Neural progenitor cell (in vitro differentiated cells): ENCODE measurements around the gene PLK5. TPM values are rescaled to one million over a fixed set of nuclear protein-coding genes. Genes with fewer than 3 reads are reported as not detected.

ENCODE experiments used
- DNase-seq: peaks from one replicate; pipeline ENCODE4 v3.0.0-alpha.2; 2016; ENCODE audit warnings: low spot score
- H2AFZ ChIP-seq: fragments of 200-600 bp; sonication (generic); replicated peaks from 2 replicates; pipeline ENCODE4 v1.6.1; 2016; ENCODE audit warnings: antibody characterized with exemption
- H3F3A ChIP-seq: fragments of 200-600 bp; sonication (generic); 2 replicates; pipeline ENCODE4 v1.6.1; 2016; ENCODE audit warnings: antibody characterized with exemption, low read depth
- H3K27ac ChIP-seq: fragments of 200-600 bp; sonication (generic); 2 replicates; pipeline ENCODE4 v1.5.1; 2016; ENCODE audit warnings: mild to moderate bottlenecking
- H3K27me3 ChIP-seq: fragments of 200-600 bp; sonication (generic); 2 replicates; pipeline ENCODE4 v1.6.1; 2016; ENCODE audit warnings: mild to moderate bottlenecking, moderate library complexity
- H3K36me3 ChIP-seq: fragments of 200-600 bp; sonication (generic); 2 replicates; pipeline ENCODE4 v1.5.1; 2016
- H3K4me1 ChIP-seq: fragments of 200-600 bp; sonication (generic); 2 replicates; pipeline ENCODE4 v1.6.1; 2016; ENCODE audit warnings: mixed run types
- H3K4me2 ChIP-seq: fragments of 200-600 bp; sonication (generic); 2 replicates; pipeline ENCODE4 v1.6.1; 2016
- H3K4me3 ChIP-seq: fragments of 200-600 bp; sonication (generic); 2 replicates; pipeline ENCODE4 v1.5.1; 2016
- H3K79me2 ChIP-seq: fragments of 200-600 bp; sonication (generic); 2 replicates; pipeline ENCODE4 v1.6.1; 2016; ENCODE audit warnings: low read depth
- H3K9ac ChIP-seq: fragments of 200-600 bp; sonication (generic); 2 replicates; pipeline ENCODE4 v1.6.1; 2016
- H3K9me3 ChIP-seq: fragments of 200-600 bp; sonication (generic); 2 replicates; pipeline ENCODE4 v1.5.1; 2016; ENCODE audit warnings: low read depth
- H4K20me1 ChIP-seq: fragments of 200-600 bp; sonication (generic); 2 replicates; pipeline ENCODE4 v1.6.1; 2016; ENCODE audit warnings: low read depth
- H3K27ac Mint-ChIP-seq: 3 replicates; pipeline ENCODE4 v1.8.0; 2021; ENCODE audit warnings: mixed read lengths
- H3K27me3 Mint-ChIP-seq: 2 replicates; pipeline ENCODE4 v1.8.0; 2022; ENCODE audit warnings: low read depth, mild to moderate bottlenecking, inconsistent platforms, moderate library complexity, mixed read lengths; ENCODE audit not compliant: insufficient read depth
- H3K36me3 Mint-ChIP-seq: 3 replicates; pipeline ENCODE4 v1.8.0; 2021; ENCODE audit warnings: mixed read lengths
- H3K4me1 Mint-ChIP-seq: 3 replicates; pipeline ENCODE4 v1.8.0; 2021; ENCODE audit warnings: mixed read lengths
- H3K4me3 Mint-ChIP-seq: 3 replicates; pipeline ENCODE4 v1.8.0; 2021; ENCODE audit warnings: mild to moderate bottlenecking, moderate library complexity, mixed read lengths
- H3K9me3 Mint-ChIP-seq: 3 replicates; pipeline ENCODE4 v1.8.0; 2020; ENCODE audit warnings: mixed read lengths
- CTCF ChIP-seq: fragments of 200-600 bp; sonication (generic); IDR thresholded peaks from 2 replicates; pipeline ENCODE4 v1.5.1; 2017; ENCODE audit warnings: antibody characterized with exemption, mild to moderate bottlenecking
- EZH2 ChIP-seq: fragments of 200-600 bp; sonication (generic); IDR thresholded peaks from 2 replicates; pipeline ENCODE4 v1.6.1; 2017; ENCODE audit warnings: antibody characterized with exemption, mild to moderate bottlenecking, moderate library complexity
- EZH2phosphoT487 ChIP-seq: fragments of 200-600 bp; sonication (generic); IDR thresholded peaks from 2 replicates; pipeline ENCODE4 v1.6.1; 2017; ENCODE audit warnings: antibody characterized with exemption
- total RNA-seq: library from RNA; depleted of rRNA; stranded (reverse); fragments of >200 nt; gene quantifications from 2 replicates; pipeline ENCODE4 v1.2.3, GENCODE V29; 2015; ENCODE audit warnings: low replicate concordance

The PLK5 gene
- total RNA-seq, 1 donor from 2014 or later, result not detected

DNA sequence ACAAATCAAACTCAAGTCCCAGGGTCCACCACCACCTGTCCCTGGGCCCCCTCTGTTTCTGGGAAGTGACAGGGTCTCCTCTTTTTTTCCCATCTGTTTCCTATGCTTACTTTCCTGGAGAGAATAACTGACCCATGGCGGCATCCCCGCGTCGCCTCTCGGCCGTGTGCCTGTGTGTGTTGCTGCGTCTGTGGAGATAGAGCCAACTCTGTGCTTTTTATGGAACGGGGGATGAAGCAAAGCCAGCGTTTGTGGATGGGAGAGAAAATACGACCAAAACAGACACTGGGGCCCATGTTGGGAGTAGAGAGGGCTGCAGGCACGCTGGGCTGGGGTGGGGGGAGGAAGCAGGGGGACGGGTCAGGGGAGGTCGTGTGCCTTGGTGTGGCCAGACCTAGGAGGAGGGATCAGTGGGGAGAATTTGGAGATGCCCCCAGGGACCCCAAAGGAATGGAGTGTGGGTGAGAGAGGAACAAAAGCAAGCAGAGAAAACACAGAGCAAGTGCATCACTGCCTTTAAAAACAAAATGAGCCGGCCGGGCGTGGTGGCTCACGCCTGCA, 16.6 kb downstream of the PLK5 start:
- Mint-ChIP-seq H3K36me3 (no peaks in the 10 kb centered on the region), H3K27ac (peak overlapping the region; percentile 82), H3K27me3 (peaks cover 11% of the 10 kb centered on the region), H3K4me3 (no peak overlapping the region), H3K4me1 (peaks cover 3% of the 10 kb centered on the region), H3K9me3 (no peaks in the 10 kb centered on the region)
- Histone ChIP-seq H3K27ac (no peak overlapping the region), H3K27me3 (peaks cover 29% of the 10 kb centered on the region), H3K9me3 (no peaks in the 10 kb centered on the region), H2AFZ (no peak overlapping the region), H3K9ac (no peak overlapping the region), H3K4me1 (no peaks in the 10 kb centered on the region), H3F3A (no peaks in the 10 kb centered on the region), H3K4me2 (no peak overlapping the region), H3K79me2 (no peaks in the 10 kb centered on the region), H3K36me3 (no peaks in the 10 kb centered on the region), H4K20me1 (no peaks in the 10 kb centered on the region), H3K4me3 (no peak overlapping the region)
- no peak for TF ChIP-seq EZH2phosphoT487
- no peak for TF ChIP-seq EZH2
- no peak for TF ChIP-seq CTCF
- no peak for DNase-seq

- Histone ChIP-seq H3K36me3 (no peaks in the 10 kb centered on the region), H3K9me3 (no peaks in the 10 kb centered on the region), H3F3A (peaks cover 9% of the 10 kb centered on the region), H3K79me2 (no peaks in the 10 kb centered on the region), H3K4me1 (no peaks in the 10 kb centered on the region), H4K20me1 (peaks cover 5% of the 10 kb centered on the region), H3K4me2 (no peak overlapping the region), H3K4me3 (no peak overlapping the region), H3K9ac (no peak overlapping the region), H3K27ac (no peak overlapping the region), H2AFZ (no peak overlapping the region), H3K27me3 (peaks cover 18% of the 10 kb centered on the region)
- no peaks in the 10 kb centered on the region for H3K36me3 Mint-ChIP-seq
- H3K9me3 Mint-ChIP-seq, result no peaks in the 10 kb centered on the region
- no peak for DNase-seq
- H3K4me1 Mint-ChIP-seq, result no peaks in the 10 kb centered on the region
- no peak overlapping the region for H3K27ac Mint-ChIP-seq
- no peak overlapping the region for H3K4me3 Mint-ChIP-seq
- peaks cover 20% of the 10 kb centered on the region for H3K27me3 Mint-ChIP-seq
- no peak for TF ChIP-seq CTCF
- no peak for TF ChIP-seq EZH2phosphoT487
- TF ChIP-seq EZH2, result no peak
Measured at GRCh38 chr19:1549332-1549945, 25.6 kb downstream of the PLK5 start.

DNA sequence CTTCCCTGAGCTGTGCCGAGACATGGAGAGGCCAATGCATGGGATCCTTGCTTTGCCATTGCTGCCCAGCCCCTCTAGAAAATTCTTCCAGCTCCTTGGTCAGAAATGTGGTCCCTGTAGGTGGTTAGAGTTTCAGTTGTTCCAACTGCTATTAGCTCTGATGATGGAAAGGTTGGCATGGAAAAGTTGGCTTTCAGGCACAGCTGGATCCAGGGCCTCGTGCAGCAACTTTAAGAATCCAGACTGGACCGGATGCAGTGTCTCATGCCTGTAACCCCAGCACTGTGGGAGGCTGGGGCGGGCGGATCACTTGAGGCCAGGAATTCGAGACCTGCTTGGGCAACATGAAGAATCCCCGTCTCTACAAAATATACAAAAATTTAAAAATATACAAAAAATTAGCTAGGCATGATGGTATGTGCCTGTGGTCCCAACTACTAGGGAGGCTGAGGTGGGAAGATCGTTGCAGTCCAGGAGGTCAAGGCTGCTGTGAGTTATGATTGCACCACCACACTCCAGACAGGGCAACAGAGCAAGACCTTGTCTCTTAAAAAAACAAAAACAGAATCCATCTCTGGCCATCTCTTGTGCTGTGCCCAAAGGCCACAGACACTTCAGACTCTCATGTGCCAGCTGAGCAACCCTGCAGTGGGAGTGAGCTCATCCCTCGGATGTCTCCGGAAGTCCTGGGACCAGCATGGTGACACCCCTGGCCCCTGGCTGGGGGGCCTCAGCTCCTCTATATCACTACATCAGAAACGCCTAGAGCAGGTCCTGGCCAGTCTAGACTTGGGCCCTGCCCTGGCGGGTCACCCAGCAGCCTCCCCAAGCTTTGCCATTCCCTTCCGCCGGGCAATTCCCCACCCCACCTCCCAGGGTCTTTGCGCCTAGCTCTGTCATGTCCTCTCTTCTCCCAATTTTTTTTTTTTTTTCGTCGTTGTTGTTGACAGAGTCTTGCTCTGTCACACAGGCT, 27.5 kb downstream of the PLK5 start:
- Histone ChIP-seq H3K36me3 (no peaks in the 10 kb centered on the region), H3K9ac (no peak overlapping the region), H3K27ac (no peak overlapping the region), H3K4me1 (no peaks in the 10 kb centered on the region), H3K79me2 (no peaks in the 10 kb centered on the region), H3K27me3 (no peaks in the 10 kb centered on the region), H3K4me3 (no peak overlapping the region), H3K9me3 (no peaks in the 10 kb centered on the region), H4K20me1 (peaks cover 15% of the 10 kb centered on the region), H3K4me2 (no peak overlapping the region), H3F3A (peaks cover 12% of the 10 kb centered on the region), H2AFZ (no peak overlapping the region)
- H3K36me3 Mint-ChIP-seq, result peaks cover 2% of the 10 kb centered on the region
- no peak overlapping the region for H3K4me3 Mint-ChIP-seq
- TF ChIP-seq EZH2phosphoT487, result no peak
- no peak for TF ChIP-seq CTCF
- TF ChIP-seq EZH2, result no peak
- H3K9me3 Mint-ChIP-seq, result no peaks in the 10 kb centered on the region
- no peaks in the 10 kb centered on the region for H3K4me1 Mint-ChIP-seq
- DNase-seq, result no peak
- H3K27me3 Mint-ChIP-seq, result peaks cover 10% of the 10 kb centered on the region
- no peak overlapping the region for H3K27ac Mint-ChIP-seq
